Activated CD8-positive, alpha-beta T cell treated with anti-CD3 and anti-CD28 coated beads for 36 hours (primary cell): Measurements from ENCODE around the gene RTN1. TPM values are rescaled to one million over a fixed set of nuclear protein-coding genes. Genes with fewer than 3 reads are reported as not detected.

Source experiments
- ATAC-seq: fragments of 200-7000 bp; cut with Tn5 transposase; one replicate; pipeline ENCODE4 v1.10.0; 2021; ENCODE audit warnings: mild to moderate bottlenecking, moderate library complexity
- CTCF ChIA-PET: fragments of 350-600 bp; sonication (Branson Sonifier 250); formaldehyde crosslinking; loops from one replicate; lab custom pipeline; 2021; ENCODE audit warnings: antibody characterized with exemption; lab: Charles Lee
- POLR2A ChIA-PET: fragments of 350-600 bp; sonication (Branson Sonifier 250); formaldehyde crosslinking; loops from one replicate; lab custom pipeline; 2021; ENCODE audit warnings: antibody characterized with exemption; lab: Charles Lee
- DNase-seq: peaks from one replicate; pipeline ENCODE4 v3.0.0-alpha.2; 2020
- H3K27ac Mint-ChIP-seq: one replicate; pipeline ENCODE4 v1.8.0; 2021; ENCODE audit warnings: mild to moderate bottlenecking, mixed read lengths
- H3K27me3 Mint-ChIP-seq: one replicate; pipeline ENCODE4 v1.8.0; 2021; ENCODE audit warnings: mixed read lengths
- H3K36me3 Mint-ChIP-seq: one replicate; pipeline ENCODE4 v1.8.0; 2021; ENCODE audit warnings: low read depth, mixed read lengths
- H3K4me1 Mint-ChIP-seq: one replicate; pipeline ENCODE4 v1.8.0; 2021; ENCODE audit warnings: low read depth, mixed read lengths
- H3K4me3 Mint-ChIP-seq: one replicate; pipeline ENCODE4 v1.8.0; 2021; ENCODE audit warnings: mild to moderate bottlenecking, moderate library complexity, mixed read lengths
- H3K9me3 Mint-ChIP-seq: one replicate; pipeline ENCODE4 v1.8.0; 2021; ENCODE audit warnings: mixed read lengths
- CTCF ChIP-seq: fragments of 200-600 bp; IDR thresholded peaks from one replicate; pipeline ENCODE4 v1.8.0; 2022; ENCODE audit warnings: antibody characterized with exemption, mild to moderate bottlenecking
- intact Hi-C: fragments of 100-400 bp; cut with micrococcal nuclease; formaldehyde crosslinking; loops from one replicate; pipeline ENCODE4 v1.10.0; 2022
- total RNA-seq, 2 experiments: library from RNA; stranded (reverse); gene quantifications; one replicate each; pipeline ENCODE4 v1.2.3, GENCODE V29; 2021

Gene RTN1
- not detected for total RNA-seq

GRCh38 chr14:59870277-59871165, at the start of gene RTN1:
TSS of gene RTN1 (minus strand) at chr14:59870776. CDS start at chr14:59870630, 146 bp downstream.
- peaks cover 43% of the 10 kb centered on the region for H3K27me3 Mint-ChIP-seq
- H3K9me3 Mint-ChIP-seq: no peaks in the 10 kb centered on the region
- no peak for TF ChIP-seq CTCF
- no peaks in the 10 kb centered on the region for H3K36me3 Mint-ChIP-seq
- H3K4me3 Mint-ChIP-seq: peak within 1 kb of the TSS; percentile 72
- ChIA-PET CTCF (interaction anchor here (0.9 to 1.1 kb wide), 2 partner anchors 17 to 94 kb away, joined by 3 read pairs; no protein-coding TSS in a partner anchor), POLR2A (no interaction called here)
- H3K27ac Mint-ChIP-seq: no peak within 1 kb of the TSS
- intact Hi-C loops: no loop called here
- peak; percentile 65 for ATAC-seq
- peak; percentile 36 for DNase-seq
- H3K4me1 Mint-ChIP-seq: peaks cover 4% of the 10 kb centered on the region

GRCh38 chr14:59920378-59920683, 49.8 kb upstream of the RTN1 start:
- CTCF ChIA-PET: no interaction called here
- intact Hi-C loops: no loop called here
- no peak for TF ChIP-seq CTCF
- POLR2A ChIA-PET: no interaction called here
- Mint-ChIP-seq H3K9me3 (no peaks in the 10 kb centered on the region), H3K4me3 (peak overlapping the region; percentile 73), H3K36me3 (no peaks in the 10 kb centered on the region), H3K27ac (no peak overlapping the region), H3K4me1 (peaks cover 8% of the 10 kb centered on the region), H3K27me3 (peaks cover 25% of the 10 kb centered on the region)
- ATAC-seq (peak; percentile 15), DNase-seq (no peak)

GRCh38 chr14:59919570-59920377, 49.2 kb upstream of the RTN1 start, which contains the start of gene LRRC9:
TSS of gene LRRC9 (plus strand) at chr14:59920144.
- peaks cover 8% of the 10 kb centered on the region for H3K4me1 Mint-ChIP-seq
- intact Hi-C loops: no loop called here
- H3K9me3 Mint-ChIP-seq: no peaks in the 10 kb centered on the region
- peaks cover 25% of the 10 kb centered on the region for H3K27me3 Mint-ChIP-seq
- peak; percentile 31 for DNase-seq
- H3K36me3 Mint-ChIP-seq: no peaks in the 10 kb centered on the region
- ChIA-PET CTCF (no interaction called here), POLR2A (no interaction called here)
- peak within 1 kb of the TSS; percentile 36 for H3K27ac Mint-ChIP-seq
- peak within 1 kb of the TSS; percentile 73 for H3K4me3 Mint-ChIP-seq
- no peak for TF ChIP-seq CTCF
- ATAC-seq: peak; percentile 45

GRCh38 chr14:59918824-59919569, 48.4 kb upstream of the RTN1 start:
- peak overlapping the region; percentile 73 for H3K4me3 Mint-ChIP-seq
- ChIA-PET POLR2A (no interaction called here), CTCF (interaction anchor here (1.1 to 2.8 kb wide), 4 partner anchors 21 to 411 kb away, joined by 3 to 14 read pairs (median 4); no protein-coding TSS in a partner anchor)
- peak; percentile 63 for DNase-seq
- H3K36me3 Mint-ChIP-seq: no peaks in the 10 kb centered on the region
- ATAC-seq: peak; percentile 60
- peak; percentile 69 for TF ChIP-seq CTCF
- H3K27ac Mint-ChIP-seq: peak overlapping the region; percentile 36
- no peaks in the 10 kb centered on the region for H3K9me3 Mint-ChIP-seq
- peaks cover 8% of the 10 kb centered on the region for H3K4me1 Mint-ChIP-seq
- peaks cover 27% of the 10 kb centered on the region for H3K27me3 Mint-ChIP-seq
- intact Hi-C loops: no loop called here
